Activated CD8-positive, alpha-beta memory T cell treated with anti-CD3 and anti-CD28 coated beads for 24 hours (primary cell): ENCODE data around the gene TPO.
"Not testable (repeated sequence)": the region's sequence is repeated elsewhere in the genome, so short reads cannot be mapped to it uniquely, and the experiment has no call there.

Experiments
- DNase-seq: peaks from one replicate; pipeline ENCODE4 v3.0.0-alpha.2; 2020

Gene TPO

GRCh38 chr2:1561259-1561658 is 148.0 kb downstream of the TPO start:
- DNase-seq, result no peak

GRCh38 chr2:1561811-1562421 is 148.7 kb downstream of the TPO start:
- no peak for DNase-seq

DNA sequence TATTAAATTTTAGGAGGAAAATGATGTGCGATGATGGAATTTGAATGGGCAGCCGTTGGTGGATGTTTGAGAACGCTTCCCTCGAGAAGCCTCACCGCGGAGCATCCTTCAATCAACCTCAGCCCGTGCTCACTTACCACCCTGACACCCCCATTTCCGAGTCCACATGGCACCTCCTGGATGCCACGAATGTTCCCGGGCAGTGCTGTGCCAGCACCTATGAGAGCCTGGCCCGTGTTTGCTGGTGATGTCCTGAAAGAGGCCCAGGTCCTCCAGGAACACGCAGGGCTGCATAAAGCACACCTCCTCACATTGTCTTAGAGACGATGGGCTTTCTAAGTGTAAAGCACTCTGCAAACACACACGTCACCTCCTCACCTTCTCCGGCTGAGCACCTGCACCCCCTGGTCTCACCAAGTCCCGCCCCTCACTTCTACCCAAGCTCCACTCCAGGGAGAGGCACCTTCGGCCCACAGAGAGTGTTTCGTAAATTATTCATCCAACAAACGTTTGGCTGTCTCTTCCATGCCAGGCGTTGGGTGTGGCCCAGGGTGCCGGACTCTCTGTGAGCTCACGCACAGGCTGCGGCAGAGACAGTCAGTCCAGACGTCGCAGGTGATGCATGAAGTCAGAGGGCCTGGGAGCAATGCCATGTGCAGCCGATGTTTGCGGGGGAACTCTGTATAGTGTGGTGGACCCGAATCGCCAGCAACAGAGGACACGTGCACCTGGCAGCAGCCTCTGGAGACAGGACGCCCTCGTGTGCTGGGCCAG is 150.0 kb downstream of the TPO start:
- DNase-seq, result no peak

DNA sequence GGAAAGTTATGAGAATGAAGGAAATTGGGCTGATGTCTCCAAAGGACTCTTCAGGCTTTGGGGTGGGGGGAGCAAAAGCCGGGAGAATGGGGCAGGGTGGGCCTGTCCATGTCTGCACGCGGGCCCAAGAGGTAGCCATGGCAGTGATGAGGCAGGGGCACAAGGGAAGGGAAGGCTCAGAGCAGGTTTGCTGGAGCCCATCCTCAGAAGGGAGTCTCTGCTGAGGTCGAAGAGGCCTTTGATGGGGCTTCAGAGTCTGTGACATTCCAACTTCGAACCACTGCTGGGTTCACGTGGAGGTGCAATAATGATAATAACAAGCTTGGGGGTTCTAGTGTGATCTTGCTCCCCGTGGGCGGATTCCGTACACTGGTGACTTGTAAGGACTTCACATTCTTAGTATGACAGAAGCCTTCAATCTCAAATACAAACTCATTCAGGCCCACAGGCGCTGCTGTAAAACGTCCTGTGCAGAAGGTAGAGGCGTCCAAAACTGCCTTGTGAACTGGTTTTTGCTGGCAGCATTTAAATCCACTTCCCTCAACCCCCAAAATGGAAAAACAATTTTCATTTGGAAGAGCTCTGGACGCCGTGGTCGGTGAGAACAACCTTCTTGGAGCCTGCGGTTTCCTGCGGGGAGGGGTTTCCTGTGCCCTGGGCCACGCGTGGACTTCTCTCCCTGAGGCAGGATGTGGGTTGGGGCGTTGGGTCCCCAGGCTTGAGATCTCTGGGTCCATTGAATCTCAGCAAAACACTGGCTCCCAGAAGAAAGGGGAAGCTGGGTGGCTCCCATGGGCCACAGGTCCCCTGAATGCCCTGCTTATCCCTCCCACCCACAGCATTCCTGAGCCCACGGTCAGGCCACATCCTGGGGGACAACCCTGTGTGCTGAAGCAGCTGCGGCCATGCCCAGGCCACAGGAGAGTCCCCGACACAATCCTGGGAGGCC is 151.0 kb downstream of the TPO start:
- DNase-seq, result no peak

DNA sequence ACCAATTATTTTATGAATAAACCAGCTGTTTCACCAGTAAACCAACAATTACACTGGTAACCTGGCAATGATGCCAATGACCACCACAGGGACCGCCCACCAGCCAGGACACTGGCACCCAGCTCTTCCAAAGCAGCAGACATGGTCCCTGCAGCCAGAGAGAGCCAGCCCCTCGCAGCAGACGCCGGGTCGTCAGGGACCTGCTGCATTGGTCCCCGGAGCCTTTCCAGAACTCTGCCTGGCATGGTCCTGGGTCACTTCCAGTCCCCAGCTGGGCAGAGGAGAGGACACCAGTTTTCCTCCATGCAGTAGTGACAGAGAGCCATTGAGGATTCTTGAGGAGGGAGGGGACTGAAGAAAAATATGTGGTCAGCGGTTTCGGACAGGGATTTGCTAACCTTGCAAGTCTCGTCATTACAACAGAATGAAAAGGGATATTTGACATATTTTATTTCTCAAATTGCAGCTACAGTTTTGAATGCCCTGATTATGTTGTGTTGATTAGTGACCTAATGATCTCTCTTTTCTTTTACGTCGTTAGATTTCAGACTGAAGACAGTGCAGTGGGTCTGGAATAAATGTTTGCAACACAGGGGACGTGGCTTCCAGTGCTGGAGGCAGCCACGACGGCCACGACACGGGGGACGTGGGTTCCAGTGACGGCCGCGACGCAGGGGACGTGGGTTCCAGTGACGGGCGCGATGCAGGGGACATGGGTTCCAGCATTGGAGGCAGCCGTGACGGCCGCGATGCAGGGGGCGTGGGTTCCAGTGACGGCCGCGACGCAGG is 154.5 kb downstream of the TPO start:
- no peak for DNase-seq

GRCh38 chr2:1568345-1568668 is 155.0 kb downstream of the TPO start:
- not testable (repeated sequence) for DNase-seq

DNA sequence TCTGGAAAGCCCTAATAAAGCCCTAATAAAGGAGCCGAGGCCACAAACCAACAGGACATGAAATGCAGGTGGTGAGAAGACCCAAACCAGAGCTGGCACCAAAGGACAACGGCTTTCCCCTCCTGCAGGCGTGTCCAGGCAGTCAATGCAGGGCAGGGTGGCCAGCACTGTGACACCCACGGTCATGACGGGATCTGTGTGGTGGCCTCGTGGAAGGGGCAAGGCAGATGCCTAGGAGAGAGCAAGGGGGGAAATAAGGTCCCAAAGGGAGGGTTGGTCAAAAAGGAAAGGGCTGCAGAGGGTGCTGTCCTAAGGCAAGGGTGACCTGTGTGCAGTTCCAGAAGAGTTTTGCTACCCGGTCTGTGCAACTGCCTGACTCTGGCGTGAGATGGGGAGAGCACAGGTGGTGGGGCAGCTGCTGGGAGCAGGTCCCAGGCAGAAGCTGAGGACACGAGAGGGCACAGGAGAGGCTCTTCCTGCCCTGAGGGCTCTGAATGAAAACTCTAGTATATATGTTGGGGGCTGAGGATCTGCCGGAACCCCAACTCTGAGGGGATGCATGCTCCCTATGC is 156.7 kb downstream of the TPO start:
- DNase-seq, result no peak

DNA sequence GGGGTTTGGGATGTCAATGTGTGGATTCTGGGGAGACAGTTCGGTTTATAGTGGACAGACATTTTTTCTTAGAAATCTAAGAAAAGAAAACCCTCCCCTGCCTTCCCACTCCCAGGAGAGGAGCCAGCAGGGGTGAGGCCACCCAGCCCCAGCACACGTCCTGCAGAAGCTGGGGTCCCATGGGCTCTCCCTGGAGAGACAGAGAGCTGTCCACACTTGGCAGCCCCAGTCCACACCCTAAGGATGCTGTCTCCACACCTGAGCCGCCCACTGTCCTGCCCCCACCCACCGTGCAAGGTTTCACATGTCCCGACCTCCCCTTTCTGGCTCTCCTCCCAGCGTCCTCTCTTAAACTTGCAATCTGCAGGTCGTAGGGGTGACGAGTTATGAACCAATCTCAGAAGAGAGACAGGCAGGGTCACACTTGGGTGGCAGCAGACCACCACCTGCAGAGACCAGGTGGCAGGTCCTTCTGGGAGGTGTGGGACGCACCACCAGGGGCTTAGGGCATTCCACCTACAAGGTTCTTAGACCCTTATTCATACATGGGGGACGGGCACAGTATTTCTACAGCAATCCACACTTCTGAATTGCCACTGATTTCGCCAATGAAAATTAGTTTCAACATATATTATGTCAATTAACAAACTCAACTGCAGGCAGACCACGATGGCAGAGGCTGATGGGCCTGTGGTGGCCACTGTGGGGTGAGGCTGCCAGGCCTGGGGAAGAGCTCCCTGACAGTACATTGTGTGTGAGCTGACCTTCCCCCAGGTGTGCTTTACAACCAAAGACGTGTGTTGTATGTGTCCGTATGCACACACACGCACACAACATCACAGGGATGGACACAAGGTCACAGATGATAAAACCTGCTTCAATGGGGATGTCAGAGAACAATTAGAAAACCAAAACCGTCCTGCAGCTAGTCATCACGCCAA is 158.5 kb downstream of the TPO start:
- no peak for DNase-seq

DNA sequence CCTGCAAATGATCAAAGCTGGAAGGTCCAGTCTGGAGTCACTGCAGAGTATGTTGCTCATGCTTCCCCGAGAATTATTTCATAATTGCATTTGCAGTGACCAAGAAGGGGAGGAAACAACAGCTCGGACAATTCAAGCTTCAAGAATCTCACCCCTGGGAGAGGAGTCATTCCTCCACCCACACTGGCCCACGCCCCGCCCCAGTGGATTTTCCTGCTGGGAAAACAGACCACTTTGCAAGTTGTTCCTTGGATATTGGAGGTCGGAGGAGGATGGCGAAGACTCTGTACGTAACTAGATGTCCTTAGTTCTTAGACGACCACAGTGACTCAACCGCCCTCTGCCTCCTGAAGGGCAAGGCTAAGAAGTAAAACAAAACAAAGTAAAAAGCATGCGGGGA is 159.4 kb downstream of the TPO start:
- DNase-seq, result no peak

GRCh38 chr2:1577846-1578245 is 164.6 kb downstream of the TPO start:
- DNase-seq, result no peak

GRCh38 chr2:1581257-1581964 is 168.1 kb downstream of the TPO start:
- not testable (repeated sequence) for DNase-seq

DNA sequence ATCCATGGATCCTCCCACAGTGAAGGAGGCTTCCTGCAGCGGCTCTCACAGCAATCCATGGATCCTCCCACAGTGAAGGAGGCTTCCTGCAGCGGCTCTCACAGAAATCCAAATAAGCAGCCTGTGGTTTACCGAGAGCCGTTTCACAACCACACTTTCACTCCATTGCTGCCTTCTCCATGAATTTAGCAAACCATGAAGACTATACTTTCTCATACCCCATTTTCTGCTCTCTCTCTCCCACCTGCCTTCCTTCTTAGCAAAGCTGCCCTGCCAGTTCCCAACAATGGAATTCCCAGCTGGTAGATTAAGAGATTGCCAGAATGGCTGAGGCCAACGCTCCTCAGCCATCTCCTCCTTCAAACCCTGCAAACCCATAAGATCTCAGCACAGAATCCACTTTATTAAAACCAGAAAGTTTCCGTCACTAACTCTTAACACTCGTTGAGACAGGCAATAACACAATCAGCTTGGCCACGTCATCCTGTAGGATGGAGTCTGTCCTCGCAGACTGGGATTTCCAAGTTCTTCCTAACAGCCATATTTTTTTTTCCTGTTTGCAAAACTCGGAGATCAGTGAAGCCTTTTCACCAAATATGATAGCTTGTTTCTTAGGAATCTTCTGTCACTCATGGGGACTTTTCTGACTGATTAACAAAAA is 168.8 kb downstream of the TPO start:
- no peak for DNase-seq

DNA sequence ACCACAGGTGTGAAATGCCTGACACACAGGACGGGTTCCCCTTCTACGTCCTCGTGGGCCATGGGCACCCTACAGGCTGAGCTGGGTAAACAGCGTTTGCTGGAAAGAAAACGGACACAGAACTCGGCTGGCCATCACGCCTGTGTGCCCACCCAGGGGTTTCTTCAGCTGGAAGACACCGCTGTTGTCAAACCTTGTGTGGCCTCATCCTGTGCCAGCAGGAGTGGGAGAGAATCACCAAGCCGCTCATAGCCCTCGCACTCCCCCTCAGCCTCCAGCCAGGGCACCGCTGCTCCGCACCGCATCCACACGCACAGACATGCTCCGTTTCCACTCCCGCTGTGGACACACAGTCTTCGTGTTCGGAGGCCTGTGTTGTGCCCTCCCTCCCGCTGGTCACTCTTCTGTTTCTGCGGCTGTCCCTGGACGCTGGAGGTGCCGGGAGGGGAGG is 169.7 kb downstream of the TPO start:
- no peak for DNase-seq

DNA sequence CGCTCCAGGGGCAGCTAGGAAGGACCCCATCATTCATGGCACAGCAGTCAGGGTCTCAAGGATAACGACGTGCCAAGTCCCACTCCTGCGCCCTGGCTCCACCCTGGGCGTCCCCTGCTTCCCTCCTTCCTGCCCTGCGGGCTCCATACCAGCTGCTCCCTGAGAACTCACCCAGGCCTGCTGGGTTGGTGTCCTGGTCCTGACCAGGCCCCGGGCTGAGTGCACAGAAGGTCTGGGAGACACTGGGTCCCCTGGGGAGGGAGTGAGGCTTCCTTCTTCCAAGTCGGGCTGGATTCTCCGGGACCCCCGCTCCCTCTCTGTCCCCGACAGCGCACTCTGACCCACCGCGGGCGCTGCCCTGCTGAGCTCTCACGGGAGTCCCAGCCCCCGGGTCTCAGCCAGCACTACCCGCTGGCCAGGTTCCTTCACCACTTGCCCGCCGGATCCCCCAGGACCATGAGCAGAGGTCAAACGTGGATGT is 170.8 kb downstream of the TPO start:
- DNase-seq, result no peak

DNA sequence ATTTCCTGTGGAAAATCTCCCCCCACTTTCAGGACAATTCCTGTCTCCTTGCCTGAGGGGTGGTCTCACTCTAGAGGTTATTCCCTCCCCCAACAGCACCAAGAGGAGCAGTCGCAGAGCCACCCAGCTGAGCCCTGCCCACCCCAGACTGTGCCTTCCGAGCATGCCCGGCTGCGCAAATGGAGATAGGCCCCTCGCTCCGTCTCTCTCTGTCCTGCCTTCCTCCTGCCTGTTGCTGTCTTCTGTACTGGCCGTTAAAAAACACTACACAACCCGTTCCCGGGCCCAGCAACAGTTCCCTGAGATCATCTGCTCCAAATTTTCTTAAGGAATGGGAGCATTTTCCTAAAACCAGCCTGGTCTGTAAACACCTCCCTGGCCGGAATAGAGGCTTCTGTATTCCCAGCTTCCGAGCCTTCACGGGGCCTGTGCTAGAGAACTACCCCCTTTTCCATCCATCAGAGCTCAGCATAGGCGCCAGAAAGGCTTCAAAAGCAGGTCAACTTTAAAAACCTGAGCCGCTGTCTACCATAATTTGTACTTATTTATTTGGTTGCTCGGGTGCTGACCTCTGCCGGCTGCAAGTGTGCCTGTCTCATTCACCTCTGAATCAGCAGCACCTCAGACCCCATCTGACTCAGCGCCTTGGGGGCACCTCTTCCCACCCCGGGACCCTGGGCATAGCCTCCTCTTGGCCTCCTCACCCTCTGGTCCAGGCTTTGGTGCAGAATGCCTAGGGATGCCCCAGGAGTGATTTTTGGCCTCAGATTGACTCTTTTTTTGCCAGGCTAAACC is 171.6 kb downstream of the TPO start:
- DNase-seq, result no peak

DNA sequence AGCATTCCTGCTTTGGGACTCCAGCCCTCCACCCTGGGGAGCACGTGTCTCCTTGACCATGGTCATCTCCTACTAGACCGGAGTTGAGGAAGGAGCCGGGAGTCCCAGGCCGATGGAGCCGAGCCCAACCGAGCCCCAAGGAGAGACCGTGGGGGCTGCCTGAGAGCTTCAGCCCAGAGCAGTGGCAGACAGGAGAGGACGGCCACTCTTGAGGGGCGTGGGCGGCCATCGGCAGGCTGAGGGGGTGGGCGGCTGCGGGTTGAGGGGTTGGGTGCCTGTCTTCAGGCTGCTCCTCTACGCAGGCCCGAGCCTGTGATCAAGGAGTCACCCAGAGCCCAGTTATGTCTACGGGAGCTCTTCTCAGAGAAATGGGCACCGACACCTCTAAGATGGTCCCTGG is 172.4 kb downstream of the TPO start:
- no peak for DNase-seq

- DNase-seq, result no peak
These were observed 173.1 kb downstream of the TPO start for GRCh38 chr2:1586251-1586922.
